Endothelial cell of umbilical vein (primary cell): ENCODE data around the gene RASSF5. TPM values are rescaled to one million over a fixed set of nuclear protein-coding genes. Genes with fewer than 3 reads are reported as not detected.

ENCODE experiments used
- BruUV-seq: library from RNA; stranded (reverse); fragments of 400-500 nt; replicated peaks from 2 replicates; lab custom pipeline; 2021; lab: Mats Ljungman, UMichigan
- CTCF ChIA-PET: fragments of 300-600, 350-600 bp; sonication (Branson Sonifier 250); formaldehyde crosslinking; loops from one replicate; lab custom pipeline; 2021; ENCODE audit warnings: antibody characterized with exemption, inconsistent platforms; lab: Charles Lee
- POLR2A ChIA-PET: fragments of 300-600, 350-600 bp; sonication (Branson Sonifier 250); formaldehyde crosslinking; loops from one replicate; lab custom pipeline; 2021; ENCODE audit warnings: antibody characterized with exemption, inconsistent platforms; lab: Charles Lee
- DNase-seq: peaks from one replicate; pipeline ENCODE4 v3.0.0-alpha.2; 2011; ENCODE audit warnings: low read depth, low spot score
- FAIRE-seq: peaks from 2 replicates; lab custom pipeline; 2011; peaks lifted over from hg19 to GRCh38; lab: Jason Lieb, UNC
- H2AFZ ChIP-seq: 2 replicates; pipeline ENCODE4 v1.6.0; 2012; ENCODE audit warnings: low read depth, low read length, control low read depth, inconsistent platforms
- H3K27ac ChIP-seq: 2 replicates; pipeline ENCODE4 v1.5.1; 2011; ENCODE audit warnings: low read depth, mild to moderate bottlenecking, control low read depth, low read length, moderate library complexity; ENCODE audit not compliant: insufficient read depth
- H3K27me3 ChIP-seq, 2 experiments: 2 replicates each; pipeline versions ENCODE4 v1.6.0 to v1.6.1; 2011; ENCODE audit warnings: low read length in 2 of 2, mixed read lengths in 1 of 2; ENCODE audit not compliant: control insufficient read depth in 2 of 2, insufficient read depth in 2 of 2
- H3K36me3 ChIP-seq, 2 experiments: 2 replicates in 1 of 2; 3 replicates in 1 of 2; pipeline ENCODE4 v1.5.1; 2011; ENCODE audit warnings: low read length in 2 of 2, mild to moderate bottlenecking in 1 of 2, moderate library complexity in 1 of 2; ENCODE audit not compliant: control insufficient read depth in 2 of 2, insufficient read depth in 2 of 2; ENCODE audit errors: extremely low read depth in 1 of 2
- H3K4me1 ChIP-seq: 3 replicates; pipeline ENCODE4 v1.5.1; 2011; ENCODE audit warnings: mild to moderate bottlenecking, low read length; ENCODE audit not compliant: control insufficient read depth, insufficient read depth; ENCODE audit errors: extremely low read depth
- H3K4me2 ChIP-seq: 2 replicates; pipeline ENCODE4 v1.6.1; 2011; ENCODE audit warnings: low read length, control low read depth, mixed read lengths; ENCODE audit not compliant: insufficient read depth
- H3K4me3 ChIP-seq, 3 experiments: fragments of 200-600 bp in 1 of 3; sonication (generic), shearing (Covaris generic) in 1 of 3; replicated peaks in 1 of 3; 2 replicates each; pipeline ENCODE4 v1.5.1; 2011 to 2016; ENCODE audit warnings: control low read depth in 3 of 3, low read length in 3 of 3, mild to moderate bottlenecking in 2 of 3, inconsistent platforms in 1 of 3, low read depth in 1 of 3, moderate library complexity in 1 of 3; ENCODE audit not compliant: insufficient read depth in 1 of 3
- H3K79me2 ChIP-seq: 2 replicates; pipeline ENCODE4 v1.6.0; 2012; ENCODE audit warnings: low read length, inconsistent platforms; ENCODE audit not compliant: control insufficient read depth, insufficient read depth
- H3K9ac ChIP-seq: replicated peaks from 2 replicates; pipeline ENCODE3; 2011; ENCODE audit warnings: low read length, control low read depth; ENCODE audit not compliant: insufficient read depth; ENCODE audit errors: extremely low read depth
- H3K9me1 ChIP-seq: replicated peaks from 3 replicates; pipeline ENCODE4 v1.6.0; 2011; ENCODE audit warnings: mild to moderate bottlenecking, low read length; ENCODE audit not compliant: control insufficient read depth, insufficient read depth; ENCODE audit errors: extremely low read depth
- H3K9me3 ChIP-seq: replicated peaks from 2 replicates; pipeline ENCODE4 v1.5.1; 2012; ENCODE audit warnings: low read length, inconsistent platforms; ENCODE audit not compliant: control insufficient read depth, insufficient read depth
- H4K20me1 ChIP-seq: replicated peaks from 2 replicates; pipeline ENCODE3; 2011; ENCODE audit warnings: mild to moderate bottlenecking, low read length; ENCODE audit not compliant: control insufficient read depth, insufficient read depth; ENCODE audit errors: extremely low read depth
- CTCF ChIP-seq, 2 donors: IDR thresholded peaks; 1 replicate in 1 of 2; 2 replicates in 1 of 2; pipeline ENCODE4 v1.5.1; 2011; ENCODE audit warnings: low read length in 2 of 2, mild to moderate bottlenecking in 2 of 2, moderate library complexity in 2 of 2, control low read depth in 1 of 2, inconsistent platforms in 1 of 2, low read depth in 1 of 2; ENCODE audit not compliant: insufficient read depth in 1 of 2; ENCODE audit errors: extremely low read depth in 1 of 2
- EZH2 ChIP-seq: IDR thresholded peaks from 2 replicates; pipeline ENCODE4 v1.6.1; 2012; ENCODE audit warnings: borderline replicate concordance, low read depth, mild to moderate bottlenecking, moderate library complexity, low read length, inconsistent platforms; ENCODE audit not compliant: severe bottlenecking
- FOS ChIP-seq: IDR thresholded peaks from 2 replicates; pipeline ENCODE4 v1.6.1; 2011; ENCODE audit warnings: mild to moderate bottlenecking, low read length, moderate library complexity, borderline replicate concordance; ENCODE audit not compliant: insufficient read depth
- GATA2 ChIP-seq: IDR thresholded peaks from 2 replicates; pipeline ENCODE4 v1.7.0; 2011; ENCODE audit warnings: low read depth, mild to moderate bottlenecking, moderate library complexity, mixed read lengths, low read length; ENCODE audit not compliant: insufficient read length, insufficient read depth
- JUN ChIP-seq: IDR thresholded peaks from 2 replicates; pipeline ENCODE4 v1.6.1; 2011; ENCODE audit warnings: borderline replicate concordance, low read depth; ENCODE audit not compliant: insufficient read length, insufficient read depth
- MAX ChIP-seq: IDR thresholded peaks from 2 replicates; pipeline ENCODE4 v1.6.1; 2011; ENCODE audit not compliant: insufficient read depth, insufficient read length
- MYC ChIP-seq: IDR thresholded peaks from one replicate; pipeline ENCODE4 v1.6.1; 2011; ENCODE audit warnings: mild to moderate bottlenecking, low read depth, low read length
- POLR2A ChIP-seq: IDR thresholded peaks from 2 replicates; pipeline ENCODE4 v1.6.1; 2012; ENCODE audit warnings: low read depth, mild to moderate bottlenecking, control low read depth, low read length
- POLR2AphosphoS5 ChIP-seq: IDR thresholded peaks from 2 replicates; pipeline ENCODE4 v1.6.1; 2012; ENCODE audit warnings: low read depth, mild to moderate bottlenecking, control low read depth, low read length, moderate library complexity; ENCODE audit not compliant: insufficient read depth
- dilution Hi-C: fragments of 300-500 bp; cut with MboI; formaldehyde crosslinking; loops from one replicate; pipeline ENCODE4 v1.15.0; 2019; ENCODE audit warnings: low sequenced_read_pairs; ENCODE audit not compliant: extremely low pct_ligation_motif_present
- intact Hi-C: fragments of 100-400 bp; cut with micrococcal nuclease; formaldehyde crosslinking; loops from one replicate; pipeline ENCODE4 v1.10.0; 2022
- polyA plus RNA-seq, 4 experiments: library from polyadenylated mRNA; depleted of rRNA in 3 of 4; stranded (reverse) in 3 of 4; unstranded in 1 of 4; fragments of >200 nt; gene quantifications; 2 replicates each; pipeline versions ENCODE4 v1.2.1 to v1.2.3, GENCODE V29; 2011 to 2012; ENCODE audit warnings: missing spikeins in 1 of 4
- total RNA-seq: library from RNA; stranded (reverse); gene quantifications from 2 replicates; pipeline ENCODE4 v1.2.3, GENCODE V29; 2021

The RASSF5 gene
- total and polyA plus RNA-seq, 2 donors (not counting 3 experiments of a cell fraction or from before 2014, with no cell fraction given), result 0.23 to 0.60 TPM

GRCh38 chr1:206513312-206514111, 6.2 kb downstream of the RASSF5 start:
- H3K9me3 ChIP-seq, result no peaks in the 10 kb centered on the region
- no peak overlapping the region for H3K4me2 ChIP-seq
- peaks cover 25 to 39% of the 10 kb centered on the region in 2 experiments for H3K27me3 ChIP-seq
- FAIRE-seq (no peak), DNase-seq (no peak)
- dilution Hi-C loops (no loop called here), intact Hi-C loops (no loop called here)
- no peaks in the 10 kb centered on the region for H3K36me3 ChIP-seq
- H3K9me1 ChIP-seq, result no peaks in the 10 kb centered on the region
- no peaks in the 10 kb centered on the region for H3K4me1 ChIP-seq
- no peaks in the 10 kb centered on the region for H3K79me2 ChIP-seq
- BruUV-seq, result no TSS peak
- ChIA-PET POLR2A (no interaction called here), CTCF (no interaction called here)
- H3K27ac ChIP-seq, result no peak overlapping the region
- no peak overlapping the region for H3K4me3 ChIP-seq
- no peak overlapping the region for H2AFZ ChIP-seq
- TF ChIP-seq POLR2AphosphoS5 (no peak), GATA2 (no peak), FOS (no peak), EZH2 (no peak)
- H3K9ac ChIP-seq, result no peak overlapping the region
- no peaks in the 10 kb centered on the region for H4K20me1 ChIP-seq

- DNase-seq (no peak), FAIRE-seq (no peak)
- no peaks in the 10 kb centered on the region for H3K9me3 ChIP-seq
- no peak overlapping the region for H3K4me3 ChIP-seq
- no peak overlapping the region for H3K4me2 ChIP-seq
- H3K9ac ChIP-seq, result no peak overlapping the region
- ChIA-PET POLR2A (no interaction called here), CTCF (no interaction called here)
- H3K79me2 ChIP-seq, result no peaks in the 10 kb centered on the region
- BruUV-seq, result no TSS peak
- no peaks in the 10 kb centered on the region for H4K20me1 ChIP-seq
- intact Hi-C loops (no loop called here), dilution Hi-C loops (no loop called here)
- no peaks in the 10 kb centered on the region for H3K9me1 ChIP-seq
- no peak overlapping the region for H2AFZ ChIP-seq
- H3K36me3 ChIP-seq, result no peaks in the 10 kb centered on the region
- peaks cover 17 to 25% of the 10 kb centered on the region in 2 experiments for H3K27me3 ChIP-seq
- TF ChIP-seq POLR2AphosphoS5 (no peak), GATA2 (no peak), CTCF (IDR thresholded peaks at IDR 0.05; ENCODE audit: extremely low read depth in 1 of 2, insufficient read depth in 1 of 2, low read depth in 1 of 2, low read length in 2 of 2) (no peak), POLR2A (no peak), JUN (no peak), MAX (no peak), FOS (no peak), EZH2 (no peak), MYC (no peak)
- no peak overlapping the region for H3K27ac ChIP-seq
- H3K4me1 ChIP-seq, result no peaks in the 10 kb centered on the region
Measured at GRCh38 chr1:206514813-206515387, 7.6 kb downstream of the RASSF5 start.
